Astrocyte (in vitro differentiated cells and primary cell): Measurements from ENCODE around the gene SPTLC2. TPM values are rescaled to one million over a fixed set of nuclear protein-coding genes. Genes with fewer than 3 reads are reported as not detected.

Source experiments
- DNase-seq: peaks from one replicate; pipeline ENCODE4 v3.0.0-alpha.2; 2010; ENCODE audit warnings: low read depth
- FAIRE-seq: peaks from 2 replicates; lab custom pipeline; 2011; peaks lifted over from hg19 to GRCh38; lab: Jason Lieb, UNC
- H2AFZ ChIP-seq: 2 replicates; pipeline ENCODE4 v1.6.0; 2012; ENCODE audit warnings: low read depth, low read length, inconsistent platforms
- H3K27ac ChIP-seq: 2 replicates; pipeline ENCODE4 v1.5.1; 2011; ENCODE audit warnings: low read depth, low read length, inconsistent platforms
- H3K27me3 ChIP-seq: 2 replicates; pipeline ENCODE4 v1.6.0; 2011; ENCODE audit warnings: low read length, inconsistent platforms; ENCODE audit not compliant: insufficient read depth
- H3K36me3 ChIP-seq: 2 replicates; pipeline ENCODE4 v1.5.1; 2011; ENCODE audit warnings: low read length, inconsistent platforms; ENCODE audit not compliant: insufficient read depth
- H3K4me1 ChIP-seq: 2 replicates; pipeline ENCODE4 v1.5.1; 2011; ENCODE audit warnings: low read length, inconsistent platforms; ENCODE audit not compliant: insufficient read depth
- H3K4me2 ChIP-seq: 2 replicates; pipeline ENCODE4 v1.6.0; 2012; ENCODE audit warnings: low read length, inconsistent platforms
- H3K4me3 ChIP-seq: 2 replicates; pipeline ENCODE4 v1.5.1; 2011; ENCODE audit warnings: low read depth, mild to moderate bottlenecking, low read length, inconsistent platforms; ENCODE audit not compliant: insufficient read depth
- H3K79me2 ChIP-seq: 2 replicates; pipeline ENCODE4 v1.6.0; 2012; ENCODE audit warnings: mild to moderate bottlenecking, low read length, inconsistent platforms; ENCODE audit not compliant: insufficient read depth
- H3K9ac ChIP-seq: 2 replicates; pipeline ENCODE4 v1.6.0; 2012; ENCODE audit warnings: mild to moderate bottlenecking, low read length, inconsistent platforms
- H3K9me3 ChIP-seq: 2 replicates; pipeline ENCODE4 v1.5.1; 2012; ENCODE audit warnings: low read depth, mild to moderate bottlenecking, low read length, inconsistent platforms; ENCODE audit not compliant: insufficient read depth
- H4K20me1 ChIP-seq: 2 replicates; pipeline ENCODE4 v1.6.0; 2012; ENCODE audit warnings: low read length, inconsistent platforms; ENCODE audit not compliant: insufficient read depth
- H3K27ac Mint-ChIP-seq: one replicate; pipeline ENCODE4 v1.8.0; 2021; ENCODE audit warnings: mild to moderate bottlenecking, mixed read lengths; ENCODE audit not compliant: unreplicated experiment
- H3K27me3 Mint-ChIP-seq: one replicate; pipeline ENCODE4 v1.8.0; 2021; ENCODE audit warnings: low read depth, mixed read lengths; ENCODE audit not compliant: unreplicated experiment
- H3K36me3 Mint-ChIP-seq: one replicate; pipeline ENCODE4 v1.8.0; 2021; ENCODE audit warnings: low read depth, mixed read lengths; ENCODE audit not compliant: unreplicated experiment
- H3K4me1 Mint-ChIP-seq: one replicate; pipeline ENCODE4 v1.8.0; 2021; ENCODE audit warnings: low read depth, mixed read lengths; ENCODE audit not compliant: unreplicated experiment
- H3K4me3 Mint-ChIP-seq: one replicate; pipeline ENCODE4 v1.8.0; 2021; ENCODE audit warnings: mild to moderate bottlenecking, moderate library complexity, mixed read lengths; ENCODE audit not compliant: unreplicated experiment
- H3K9me3 Mint-ChIP-seq: one replicate; pipeline ENCODE4 v1.8.0; 2021; ENCODE audit warnings: mild to moderate bottlenecking, mixed read lengths; ENCODE audit not compliant: unreplicated experiment
- EZH2 ChIP-seq: IDR thresholded peaks from 2 replicates; pipeline ENCODE4 v1.6.1; 2012; ENCODE audit warnings: mild to moderate bottlenecking, low read length, inconsistent platforms; ENCODE audit not compliant: insufficient read depth
- total RNA-seq: library from RNA; stranded (reverse); gene quantifications from 2 replicates; pipeline ENCODE4 v1.2.1, GENCODE V29; 2021
- TF ChIP-seq, protein P1 (sequence below): IDR thresholded peaks from 2 replicates; pipeline ENCODE4 v1.5.1; 2011; ENCODE audit warnings: low read depth, mild to moderate bottlenecking, inconsistent platforms, low read length, moderate library complexity; ENCODE audit not compliant: insufficient read depth

The SPTLC2 gene
- total RNA-seq, 1 donor from 2014 or later = 51.2 TPM

DNA sequence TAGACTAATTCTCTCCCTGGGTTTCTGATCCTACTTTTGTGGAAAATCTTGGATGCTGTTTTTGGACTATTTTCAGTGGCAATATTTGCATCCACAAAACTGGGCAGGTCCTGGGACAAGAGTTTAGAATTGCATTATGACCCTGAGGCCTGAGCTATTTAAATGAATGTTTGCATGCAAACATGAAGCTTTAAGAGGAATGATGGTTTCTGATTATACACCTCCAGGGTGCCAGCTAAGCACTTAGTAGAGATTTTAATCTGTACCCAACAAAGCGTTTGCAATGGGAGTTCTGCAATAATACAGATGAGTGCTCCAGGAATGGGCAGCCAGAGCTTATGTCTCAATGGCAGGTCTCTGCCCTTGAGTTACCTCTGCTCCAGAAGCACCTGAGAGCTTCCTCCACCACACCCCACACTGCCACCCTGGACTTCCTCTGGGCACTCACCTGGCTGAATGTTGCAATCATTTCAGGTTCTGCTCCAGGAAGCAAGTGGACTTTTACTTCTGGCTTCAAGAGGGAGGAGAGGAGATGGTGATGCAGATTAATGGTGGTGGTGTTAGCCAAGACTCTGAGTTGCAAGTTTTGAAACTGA is 6.0 kb upstream of the SPTLC2 start:
- no peak overlapping the region for H2AFZ ChIP-seq
- DNase-seq (no peak), FAIRE-seq (no peak)
- H3K4me2 ChIP-seq = no peak overlapping the region
- Mint-ChIP-seq H3K4me1 (no peaks in the 10 kb centered on the region), H3K36me3 (no peaks in the 10 kb centered on the region), H3K27ac (no peak overlapping the region), H3K27me3 (no peaks in the 10 kb centered on the region), H3K9me3 (no peaks in the 10 kb centered on the region), H3K4me3 (no peak overlapping the region)
- no peak overlapping the region for H3K9ac ChIP-seq
- H3K9me3 ChIP-seq = no peaks in the 10 kb centered on the region
- no peak overlapping the region for H3K4me3 ChIP-seq
- H3K27me3 ChIP-seq = peaks cover 4% of the 10 kb centered on the region
- H3K79me2 ChIP-seq = no peaks in the 10 kb centered on the region
- no peak overlapping the region for H3K27ac ChIP-seq
- H4K20me1 ChIP-seq = no peaks in the 10 kb centered on the region
- H3K4me1 ChIP-seq = no peaks in the 10 kb centered on the region
- TF ChIP-seq, protein P1, sequence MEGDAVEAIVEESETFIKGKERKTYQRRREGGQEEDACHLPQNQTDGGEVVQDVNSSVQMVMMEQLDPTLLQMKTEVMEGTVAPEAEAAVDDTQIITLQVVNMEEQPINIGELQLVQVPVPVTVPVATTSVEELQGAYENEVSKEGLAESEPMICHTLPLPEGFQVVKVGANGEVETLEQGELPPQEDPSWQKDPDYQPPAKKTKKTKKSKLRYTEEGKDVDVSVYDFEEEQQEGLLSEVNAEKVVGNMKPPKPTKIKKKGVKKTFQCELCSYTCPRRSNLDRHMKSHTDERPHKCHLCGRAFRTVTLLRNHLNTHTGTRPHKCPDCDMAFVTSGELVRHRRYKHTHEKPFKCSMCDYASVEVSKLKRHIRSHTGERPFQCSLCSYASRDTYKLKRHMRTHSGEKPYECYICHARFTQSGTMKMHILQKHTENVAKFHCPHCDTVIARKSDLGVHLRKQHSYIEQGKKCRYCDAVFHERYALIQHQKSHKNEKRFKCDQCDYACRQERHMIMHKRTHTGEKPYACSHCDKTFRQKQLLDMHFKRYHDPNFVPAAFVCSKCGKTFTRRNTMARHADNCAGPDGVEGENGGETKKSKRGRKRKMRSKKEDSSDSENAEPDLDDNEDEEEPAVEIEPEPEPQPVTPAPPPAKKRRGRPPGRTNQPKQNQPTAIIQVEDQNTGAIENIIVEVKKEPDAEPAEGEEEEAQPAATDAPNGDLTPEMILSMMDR = no peak
- no peak for TF ChIP-seq EZH2
- no peaks in the 10 kb centered on the region for H3K36me3 ChIP-seq

DNA sequence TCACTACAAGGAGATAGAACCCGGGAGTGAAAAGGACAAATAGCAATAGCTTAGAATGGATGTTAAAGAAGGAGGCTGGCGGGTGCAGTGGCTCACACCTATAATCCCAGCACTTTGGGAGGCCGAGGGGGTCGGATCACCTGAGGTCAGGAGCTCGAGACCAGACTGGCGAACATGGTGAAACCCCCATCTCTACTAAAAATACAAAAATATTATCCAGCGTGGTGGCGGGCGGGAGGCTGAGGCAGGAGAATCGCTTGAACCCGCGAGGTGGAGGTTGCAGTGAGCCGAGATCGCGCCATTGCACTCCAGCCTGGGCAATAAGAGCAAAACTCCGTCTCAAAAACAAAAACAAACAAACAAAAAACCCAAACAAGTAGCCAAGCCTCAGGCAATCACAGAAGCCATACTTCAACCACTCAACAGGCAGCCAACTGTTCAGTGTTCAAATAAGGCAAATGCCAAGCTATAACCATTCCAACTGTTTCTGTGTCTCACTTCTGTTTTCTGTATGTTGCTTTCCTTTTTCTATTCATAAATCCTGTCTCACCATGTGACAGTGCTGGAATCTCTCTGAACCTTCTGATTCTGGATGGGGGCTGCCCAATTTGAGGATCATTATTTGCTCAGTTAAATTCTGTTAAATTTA is 3.9 kb upstream of the SPTLC2 start:
- Histone ChIP-seq H3K9me3 (no peaks in the 10 kb centered on the region), H3K27me3 (peaks cover 4% of the 10 kb centered on the region), H3K36me3 (no peaks in the 10 kb centered on the region), H3K4me3 (no peak overlapping the region), H3K27ac (no peak overlapping the region), H3K4me1 (no peaks in the 10 kb centered on the region), H3K9ac (no peak overlapping the region), H3K4me2 (no peak overlapping the region), H2AFZ (no peak overlapping the region), H4K20me1 (peaks cover 4% of the 10 kb centered on the region), H3K79me2 (peaks cover 11% of the 10 kb centered on the region)
- Mint-ChIP-seq H3K36me3 (no peaks in the 10 kb centered on the region), H3K4me3 (no peak overlapping the region), H3K4me1 (no peaks in the 10 kb centered on the region), H3K27me3 (no peaks in the 10 kb centered on the region), H3K9me3 (no peaks in the 10 kb centered on the region), H3K27ac (no peak overlapping the region)
- DNase-seq (no peak), FAIRE-seq (no peak)
- TF ChIP-seq, protein P1 = no peak
- TF ChIP-seq EZH2 = no peak

GRCh38 chr14:77618381-77618970 is 2.0 kb upstream of the SPTLC2 start:
- no peak overlapping the region for H2AFZ ChIP-seq
- H3K4me1 ChIP-seq = peaks cover 4% of the 10 kb centered on the region
- peaks cover 29% of the 10 kb centered on the region for H3K79me2 ChIP-seq
- H3K9me3 ChIP-seq = no peaks in the 10 kb centered on the region
- Mint-ChIP-seq H3K9me3 (no peaks in the 10 kb centered on the region), H3K4me3 (no peak overlapping the region), H3K27ac (no peak overlapping the region), H3K36me3 (no peaks in the 10 kb centered on the region), H3K27me3 (no peaks in the 10 kb centered on the region), H3K4me1 (peaks cover 10% of the 10 kb centered on the region)
- no peak for DNase-seq
- TF ChIP-seq, protein P1 = no peak
- TF ChIP-seq EZH2 = no peak
- H3K27ac ChIP-seq = no peak overlapping the region
- peaks cover 11% of the 10 kb centered on the region for H4K20me1 ChIP-seq
- no peak overlapping the region for H3K4me3 ChIP-seq
- H3K36me3 ChIP-seq = no peaks in the 10 kb centered on the region
- H3K9ac ChIP-seq = no peak overlapping the region
- peaks cover 4% of the 10 kb centered on the region for H3K27me3 ChIP-seq
- no peak for FAIRE-seq
- H3K4me2 ChIP-seq = no peak overlapping the region
